Hematopoietic multipotent progenitor cell treated with erythropoietin and hydrocortisone succinate and interleukin-3 and kit ligand, for 17 days (in vitro differentiated cells): Measurements from ENCODE around the gene TRAF2.
"Not testable (repeated sequence)": the region's sequence is repeated elsewhere in the genome, so short reads cannot be mapped to it uniquely, and the experiment has no call there.

Source experiments
- DNase-seq: peaks from one replicate; pipeline ENCODE4 v3.0.0-alpha.2; 2015; ENCODE audit warnings: low spot score

The TRAF2 gene

GRCh38 chr9:136885950-136886578 lies at the start of gene TRAF2:
Gene TRAF2, plus strand, starts transcription at chr9:136886516. Its CDS starts 12,225 bp downstream, at chr9:136898741.
- peak; percentile 96 for DNase-seq

GRCh38 chr9:136837146-136837855 lies 49.0 kb upstream of the TRAF2 start:
- no peak for DNase-seq

GRCh38 chr9:136837856-136838277 lies 48.4 kb upstream of the TRAF2 start:
- not testable (repeated sequence) for DNase-seq

- DNase-seq = no peak
Observed at GRCh38 chr9:136838314-136839228, 47.7 kb upstream of the TRAF2 start.

GRCh38 chr9:136839229-136840139 lies 46.8 kb upstream of the TRAF2 start:
- no peak for DNase-seq

GRCh38 chr9:136840140-136840876 lies 46.0 kb upstream of the TRAF2 start:
- DNase-seq = no peak

- no peak for DNase-seq
Observed at GRCh38 chr9:136840877-136841645, 45.3 kb upstream of the TRAF2 start.

- DNase-seq = not testable (repeated sequence)
Observed at GRCh38 chr9:136841646-136842379, 44.5 kb upstream of the TRAF2 start.

- peak; percentile 62 for DNase-seq
Observed at GRCh38 chr9:136842380-136842948, 43.9 kb upstream of the TRAF2 start, which contains the start of gene AJM1. Gene AJM1, plus strand, starts transcription at chr9:136842478. Its CDS starts 1,937 bp downstream, at chr9:136844415.

GRCh38 chr9:136843159-136843800 lies 43.0 kb upstream of the TRAF2 start:
- DNase-seq = not testable (repeated sequence)

- peak; percentile 55 for DNase-seq
Observed at GRCh38 chr9:136843801-136844740, 42.2 kb upstream of the TRAF2 start.

GRCh38 chr9:136844761-136845464 lies 41.4 kb upstream of the TRAF2 start:
- no peak for DNase-seq

GRCh38 chr9:136845465-136846260 lies 40.7 kb upstream of the TRAF2 start:
- DNase-seq = no peak

- no peak for DNase-seq
Observed at GRCh38 chr9:136846376-136847087, 39.8 kb upstream of the TRAF2 start.
